HFF-Myc (cell line): ENCODE results near the gene TAF3.

ENCODE experiments used
- DNase-seq: peaks from one replicate; pipeline ENCODE4 v3.0.0-alpha.2; 2011; ENCODE audit warnings: low read depth; ENCODE audit errors: extremely low read depth
- H3K4me3 ChIP-seq: replicated peaks from 2 replicates; pipeline ENCODE4 v1.5.1; 2011; ENCODE audit warnings: low read depth, mild to moderate bottlenecking, control low read depth, low read length
- TF ChIP-seq, protein P1 (sequence below): IDR thresholded peaks from 2 replicates; pipeline ENCODE4 v1.5.1; 2012; ENCODE audit warnings: mild to moderate bottlenecking, low read depth, low read length, control low read depth; ENCODE audit errors: missing control alignments

Gene TAF3

DNA sequence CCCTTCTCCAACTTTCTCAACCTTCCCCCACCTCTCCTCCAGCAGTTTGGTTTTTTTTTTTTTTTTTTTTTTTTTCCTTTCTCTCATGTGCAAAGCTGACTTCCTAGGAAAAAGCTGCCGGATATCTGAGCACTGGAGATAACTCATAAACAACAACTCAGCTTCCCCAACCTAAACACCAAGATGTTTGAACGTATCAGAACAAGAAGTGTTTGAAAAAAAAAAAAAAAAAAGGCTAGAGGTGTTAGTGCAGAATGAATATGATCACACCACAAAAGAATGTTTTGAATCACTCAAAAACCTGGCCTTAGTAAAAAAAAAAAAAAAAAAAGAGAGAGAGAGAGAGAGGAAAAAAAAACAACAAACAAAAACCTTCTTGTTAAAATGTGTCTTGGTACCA lies 247.3 kb downstream of the TAF3 start:
- no peak for DNase-seq
- TF ChIP-seq, protein P1, sequence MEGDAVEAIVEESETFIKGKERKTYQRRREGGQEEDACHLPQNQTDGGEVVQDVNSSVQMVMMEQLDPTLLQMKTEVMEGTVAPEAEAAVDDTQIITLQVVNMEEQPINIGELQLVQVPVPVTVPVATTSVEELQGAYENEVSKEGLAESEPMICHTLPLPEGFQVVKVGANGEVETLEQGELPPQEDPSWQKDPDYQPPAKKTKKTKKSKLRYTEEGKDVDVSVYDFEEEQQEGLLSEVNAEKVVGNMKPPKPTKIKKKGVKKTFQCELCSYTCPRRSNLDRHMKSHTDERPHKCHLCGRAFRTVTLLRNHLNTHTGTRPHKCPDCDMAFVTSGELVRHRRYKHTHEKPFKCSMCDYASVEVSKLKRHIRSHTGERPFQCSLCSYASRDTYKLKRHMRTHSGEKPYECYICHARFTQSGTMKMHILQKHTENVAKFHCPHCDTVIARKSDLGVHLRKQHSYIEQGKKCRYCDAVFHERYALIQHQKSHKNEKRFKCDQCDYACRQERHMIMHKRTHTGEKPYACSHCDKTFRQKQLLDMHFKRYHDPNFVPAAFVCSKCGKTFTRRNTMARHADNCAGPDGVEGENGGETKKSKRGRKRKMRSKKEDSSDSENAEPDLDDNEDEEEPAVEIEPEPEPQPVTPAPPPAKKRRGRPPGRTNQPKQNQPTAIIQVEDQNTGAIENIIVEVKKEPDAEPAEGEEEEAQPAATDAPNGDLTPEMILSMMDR: no peak
- H3K4me3 ChIP-seq: no peak overlapping the region

DNA sequence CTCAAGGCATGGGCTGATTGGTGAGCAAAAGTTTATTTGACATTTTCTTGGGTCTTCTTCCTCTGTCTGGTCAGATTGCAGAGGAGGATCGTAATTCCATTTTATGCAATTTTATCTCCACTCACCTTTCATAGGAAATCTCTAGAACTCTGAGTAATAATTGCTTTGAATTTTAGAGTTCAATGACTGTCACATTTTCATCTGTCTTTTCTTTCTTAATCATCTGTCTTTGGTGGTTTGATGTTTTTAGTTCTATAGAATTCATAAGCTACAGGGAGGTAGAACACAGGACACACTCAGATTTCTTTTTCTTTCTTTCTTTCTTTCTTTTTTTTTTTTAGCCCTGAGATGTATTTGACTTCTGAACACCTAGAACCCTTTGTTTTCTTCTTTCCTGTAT lies 247.8 kb downstream of the TAF3 start:
- no peak overlapping the region for H3K4me3 ChIP-seq
- no peak for DNase-seq
- TF ChIP-seq, protein P1: no peak
